PFSK-1 (cell line): ENCODE results near the gene TTLL11.

ENCODE experiments used
- FOXP2 ChIP-seq: optimal IDR thresholded peaks from 2 replicates; pipeline ENCODE3; 2011; ENCODE audit warnings: borderline replicate concordance, control low read depth, inconsistent platforms; ENCODE audit not compliant: insufficient read depth; ENCODE audit errors: extremely low read length, extremely low read depth
- POLR2AphosphoS5 ChIP-seq: IDR thresholded peaks from 2 replicates; pipeline ENCODE4 v1.6.1; 2012; ENCODE audit warnings: low read depth, mild to moderate bottlenecking, control low read depth, low read length, moderate library complexity
- SIN3A ChIP-seq: IDR thresholded peaks from 2 replicates; pipeline ENCODE4 v1.6.1; 2012; ENCODE audit warnings: mild to moderate bottlenecking, low read length, moderate library complexity, borderline replicate concordance; ENCODE audit not compliant: insufficient read depth
- TAF1 ChIP-seq: IDR thresholded peaks from 2 replicates; pipeline ENCODE4 v1.6.1; 2012; ENCODE audit warnings: low read length, control low read depth, borderline replicate concordance; ENCODE audit not compliant: insufficient read depth
- TF ChIP-seq, protein P1 (sequence below), 2 experiments: IDR thresholded peaks; 2 replicates each; pipeline versions ENCODE4 v1.6.1 to v1.8.0; 2011 to 2012; ENCODE audit warnings: low read depth in 2 of 2, low read length in 2 of 2, control low read depth in 1 of 2, inconsistent platforms in 1 of 2, mild to moderate bottlenecking in 1 of 2, moderate library complexity in 1 of 2; ENCODE audit not compliant: insufficient read depth in 1 of 2

TTLL11 gene

DNA sequence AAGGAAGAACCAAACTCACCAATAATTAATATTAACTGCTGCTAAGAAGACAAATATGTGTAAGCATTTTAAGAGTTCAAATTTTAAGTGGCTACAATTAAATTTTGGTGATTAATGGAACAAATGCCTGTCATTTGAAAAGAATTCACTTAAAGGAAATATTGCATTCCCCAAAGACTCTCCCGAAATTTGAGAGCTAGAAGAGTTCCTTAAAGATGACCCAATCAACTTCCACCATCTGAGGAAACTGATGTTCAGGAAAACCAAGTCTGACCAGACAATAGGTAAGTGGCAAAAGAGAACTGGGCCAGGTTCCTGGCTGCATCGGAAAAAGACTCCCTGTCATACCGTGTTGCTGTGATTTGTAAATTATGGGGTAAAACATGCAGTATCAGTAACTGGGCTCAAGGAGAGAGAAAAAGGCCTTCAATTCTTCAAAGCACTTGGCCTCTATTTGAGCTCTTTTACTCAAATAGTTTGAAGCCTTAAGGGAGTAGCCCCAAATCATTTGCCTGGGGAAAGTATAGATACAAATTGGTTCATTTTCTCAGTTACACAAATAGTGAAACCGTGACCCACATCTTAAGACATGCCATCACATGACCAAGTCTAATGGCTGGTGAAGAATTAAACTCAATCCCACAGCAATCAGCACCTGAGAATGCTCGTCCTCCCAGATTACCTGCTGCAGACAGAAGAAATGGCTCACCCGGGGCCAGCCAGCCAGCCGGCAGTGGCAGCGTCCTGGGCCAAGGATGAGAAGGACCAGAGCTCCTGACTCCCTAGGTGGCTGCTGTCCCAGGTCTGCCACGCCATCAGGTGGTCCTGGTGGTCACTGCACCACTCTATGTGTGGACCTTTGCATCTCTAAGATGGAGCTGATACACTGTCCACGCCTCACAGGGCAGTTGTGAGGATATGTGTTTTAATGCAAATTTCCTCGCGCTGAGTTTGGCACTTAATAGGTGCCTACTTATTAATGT lies 162.9 kb downstream of the TTLL11 start:
- TF ChIP-seq SIN3A (no peak), POLR2AphosphoS5 (no peak), TAF1 (no peak), FOXP2 (no peak)
- TF ChIP-seq, protein P1, sequence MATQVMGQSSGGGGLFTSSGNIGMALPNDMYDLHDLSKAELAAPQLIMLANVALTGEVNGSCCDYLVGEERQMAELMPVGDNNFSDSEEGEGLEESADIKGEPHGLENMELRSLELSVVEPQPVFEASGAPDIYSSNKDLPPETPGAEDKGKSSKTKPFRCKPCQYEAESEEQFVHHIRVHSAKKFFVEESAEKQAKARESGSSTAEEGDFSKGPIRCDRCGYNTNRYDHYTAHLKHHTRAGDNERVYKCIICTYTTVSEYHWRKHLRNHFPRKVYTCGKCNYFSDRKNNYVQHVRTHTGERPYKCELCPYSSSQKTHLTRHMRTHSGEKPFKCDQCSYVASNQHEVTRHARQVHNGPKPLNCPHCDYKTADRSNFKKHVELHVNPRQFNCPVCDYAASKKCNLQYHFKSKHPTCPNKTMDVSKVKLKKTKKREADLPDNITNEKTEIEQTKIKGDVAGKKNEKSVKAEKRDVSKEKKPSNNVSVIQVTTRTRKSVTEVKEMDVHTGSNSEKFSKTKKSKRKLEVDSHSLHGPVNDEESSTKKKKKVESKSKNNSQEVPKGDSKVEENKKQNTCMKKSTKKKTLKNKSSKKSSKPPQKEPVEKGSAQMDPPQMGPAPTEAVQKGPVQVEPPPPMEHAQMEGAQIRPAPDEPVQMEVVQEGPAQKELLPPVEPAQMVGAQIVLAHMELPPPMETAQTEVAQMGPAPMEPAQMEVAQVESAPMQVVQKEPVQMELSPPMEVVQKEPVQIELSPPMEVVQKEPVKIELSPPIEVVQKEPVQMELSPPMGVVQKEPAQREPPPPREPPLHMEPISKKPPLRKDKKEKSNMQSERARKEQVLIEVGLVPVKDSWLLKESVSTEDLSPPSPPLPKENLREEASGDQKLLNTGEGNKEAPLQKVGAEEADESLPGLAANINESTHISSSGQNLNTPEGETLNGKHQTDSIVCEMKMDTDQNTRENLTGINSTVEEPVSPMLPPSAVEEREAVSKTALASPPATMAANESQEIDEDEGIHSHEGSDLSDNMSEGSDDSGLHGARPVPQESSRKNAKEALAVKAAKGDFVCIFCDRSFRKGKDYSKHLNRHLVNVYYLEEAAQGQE (IDR thresholded peaks at IDR 0.05; ENCODE audit: insufficient read depth in 1 of 2, low read depth in 2 of 2, low read length in 2 of 2), result no peak

DNA sequence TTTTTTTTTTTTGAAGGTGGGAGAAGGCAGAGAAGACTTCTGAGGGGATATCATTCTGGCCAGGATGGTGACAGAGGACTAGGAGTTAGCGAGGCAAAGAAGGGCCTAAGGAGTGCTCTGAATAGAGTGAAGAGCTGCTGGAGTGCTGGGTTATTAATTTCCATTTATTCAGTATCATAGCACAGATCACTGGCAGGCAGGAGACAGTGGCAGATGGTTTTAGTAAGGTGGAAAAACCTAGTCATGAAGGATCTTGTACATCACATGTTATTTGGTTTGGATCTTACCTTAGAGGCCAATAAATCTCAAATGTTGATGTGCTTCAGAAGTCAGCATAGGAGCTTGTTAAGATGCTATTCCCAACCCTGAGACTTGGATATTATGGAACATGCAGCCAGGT lies 165.5 kb downstream of the TTLL11 start:
- TF ChIP-seq POLR2AphosphoS5 (no peak), SIN3A (no peak), FOXP2 (no peak), TAF1 (no peak)
- TF ChIP-seq, protein P1 (IDR thresholded peaks at IDR 0.05; ENCODE audit: insufficient read depth in 1 of 2, low read depth in 2 of 2, low read length in 2 of 2), result no peak

DNA sequence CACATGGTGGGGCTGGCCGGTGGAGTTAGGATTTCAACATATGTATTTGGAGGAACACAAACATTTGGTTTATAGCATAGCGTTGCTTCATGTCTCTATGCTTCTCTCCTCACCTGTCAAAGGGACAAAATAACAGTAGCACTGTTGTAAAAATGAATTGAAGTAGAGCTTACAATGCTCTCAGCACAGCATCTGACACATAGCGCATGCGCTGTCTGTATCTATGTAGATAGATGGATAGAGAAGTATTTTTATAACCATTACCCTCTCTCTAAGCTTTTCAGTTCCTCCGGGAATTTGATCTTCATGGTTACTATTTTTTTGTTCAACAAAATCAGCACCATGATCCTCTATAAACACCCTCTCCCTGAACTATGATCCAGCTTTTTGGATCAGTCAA lies 166.0 kb downstream of the TTLL11 start:
- TF ChIP-seq FOXP2 (no peak), SIN3A (no peak), POLR2AphosphoS5 (no peak), TAF1 (no peak)
- TF ChIP-seq, protein P1 (IDR thresholded peaks at IDR 0.05; ENCODE audit: insufficient read depth in 1 of 2, low read depth in 2 of 2, low read length in 2 of 2), result no peak

DNA sequence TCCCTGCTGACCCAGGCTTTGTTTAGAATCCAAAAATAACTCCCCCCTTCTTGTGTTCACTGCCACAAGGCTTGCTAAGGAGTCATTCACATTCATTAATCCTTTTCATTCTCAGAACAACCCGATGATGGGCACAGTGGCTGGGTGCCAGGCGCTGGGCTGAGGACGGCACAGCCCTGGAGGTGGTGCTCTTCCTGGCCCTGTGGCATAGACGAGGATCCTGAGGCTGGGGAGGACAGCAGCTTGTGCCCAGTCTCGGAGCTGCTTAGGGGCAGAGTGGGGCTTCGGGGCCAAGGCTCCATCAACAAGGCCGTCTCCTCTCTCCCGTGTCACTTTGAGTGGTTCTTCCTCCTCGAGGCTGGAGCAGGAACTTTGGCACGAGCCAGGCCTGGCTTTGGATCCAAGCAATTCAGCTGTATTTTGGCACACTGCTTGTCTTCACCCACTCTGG lies 166.7 kb downstream of the TTLL11 start:
- TF ChIP-seq, protein P1 (IDR thresholded peaks at IDR 0.05; ENCODE audit: insufficient read depth in 1 of 2, low read depth in 2 of 2, low read length in 2 of 2), result no peak
- TF ChIP-seq FOXP2, result no peak
- TF ChIP-seq SIN3A, result no peak
- TF ChIP-seq POLR2AphosphoS5, result no peak
- TF ChIP-seq TAF1, result no peak
